IPS-15b (cell line): ENCODE results near the gene PNPLA7.
"Not testable (repeated sequence)": the region's sequence is repeated elsewhere in the genome, so short reads cannot be mapped to it uniquely, and the experiment has no call there.

Experiments used
- H3K27me3 ChIP-seq: one replicate; pipeline ENCODE4 v1.6.1; 2013; ENCODE audit warnings: low read length; ENCODE audit not compliant: control insufficient read depth, insufficient read depth
- H3K36me3 ChIP-seq: one replicate; pipeline ENCODE4 v1.6.1; 2013; ENCODE audit warnings: low read length; ENCODE audit not compliant: control insufficient read depth, insufficient read depth
- H3K4me1 ChIP-seq: one replicate; pipeline ENCODE4 v1.6.1; 2013; ENCODE audit warnings: mild to moderate bottlenecking, low read length; ENCODE audit not compliant: control insufficient read depth, insufficient read depth
- H3K4me3 ChIP-seq: one replicate; pipeline ENCODE4 v1.5.1; 2013; ENCODE audit warnings: low read depth, low read length
- H3K9ac ChIP-seq: one replicate; pipeline ENCODE4 v1.6.1; 2013; ENCODE audit warnings: low read depth, mild to moderate bottlenecking, low read length
- H3K9me3 ChIP-seq: one replicate; pipeline ENCODE4 v1.6.1; 2013; ENCODE audit warnings: mild to moderate bottlenecking, low read length; ENCODE audit not compliant: control insufficient read depth, insufficient read depth

PNPLA7 gene

GRCh38 chr9:137569609-137570203, 19.5 kb upstream of the PNPLA7 start:
- Histone ChIP-seq H3K36me3 (peaks cover 26% of the 10 kb centered on the region), H3K27me3 (no peaks in the 10 kb centered on the region), H3K9me3 (no peaks in the 10 kb centered on the region), H3K4me3 (no peak overlapping the region), H3K4me1 (no peaks in the 10 kb centered on the region), H3K9ac (no peak overlapping the region)

- H3K9ac ChIP-seq, H3K4me1 ChIP-seq, H3K4me3 ChIP-seq, H3K9me3 ChIP-seq, H3K27me3 ChIP-seq: not testable (repeated sequence)
- peaks cover 32% of the 10 kb centered on the region for H3K36me3 ChIP-seq
These were observed 18.2 kb upstream of the PNPLA7 start for GRCh38 chr9:137568445-137568844.

- H3K27me3 ChIP-seq: no peaks in the 10 kb centered on the region
- no peaks in the 10 kb centered on the region for H3K9me3 ChIP-seq
- H3K9ac ChIP-seq: no peak overlapping the region
- H3K4me3 ChIP-seq: no peak overlapping the region
- peaks cover 24% of the 10 kb centered on the region for H3K36me3 ChIP-seq
- no peaks in the 10 kb centered on the region for H3K4me1 ChIP-seq
These were observed 14.7 kb upstream of the PNPLA7 start for GRCh38 chr9:137564817-137565411.

- Histone ChIP-seq H3K27me3 (no peaks in the 10 kb centered on the region), H3K9me3 (no peaks in the 10 kb centered on the region), H3K36me3 (peaks cover 24% of the 10 kb centered on the region), H3K4me3 (no peak overlapping the region), H3K9ac (no peak overlapping the region), H3K4me1 (no peaks in the 10 kb centered on the region)
These were observed 13.9 kb upstream of the PNPLA7 start for GRCh38 chr9:137564134-137564533.

GRCh38 chr9:137558127-137558526, 7.9 kb upstream of the PNPLA7 start:
- H3K36me3 ChIP-seq: peaks cover 22% of the 10 kb centered on the region
- H3K27me3 ChIP-seq: no peaks in the 10 kb centered on the region

GRCh38 chr9:137556069-137556838, 6.1 kb upstream of the PNPLA7 start:
- Histone ChIP-seq H3K9me3 (no peaks in the 10 kb centered on the region), H3K4me3 (no peak overlapping the region), H3K4me1 (no peaks in the 10 kb centered on the region), H3K36me3 (peaks cover 21% of the 10 kb centered on the region), H3K9ac (no peak overlapping the region), H3K27me3 (no peaks in the 10 kb centered on the region)

More at GRCh38 chr9:137558127-137558526, 7.9 kb upstream of the PNPLA7 start:
- Histone ChIP-seq H3K4me3 (no peak overlapping the region), H3K9me3 (no peaks in the 10 kb centered on the region), H3K4me1 (no peaks in the 10 kb centered on the region), H3K9ac (no peak overlapping the region)

GRCh38 chr9:137555179-137555578, 5.0 kb upstream of the PNPLA7 start:
- no peak overlapping the region for H3K9ac ChIP-seq
- no peaks in the 10 kb centered on the region for H3K9me3 ChIP-seq
- H3K27me3 ChIP-seq: no peaks in the 10 kb centered on the region
- peaks cover 21% of the 10 kb centered on the region for H3K36me3 ChIP-seq
- no peaks in the 10 kb centered on the region for H3K4me1 ChIP-seq
- H3K4me3 ChIP-seq: no peak overlapping the region

- no peak overlapping the region for H3K4me3 ChIP-seq
- no peak overlapping the region for H3K9ac ChIP-seq
- no peaks in the 10 kb centered on the region for H3K27me3 ChIP-seq
- no peaks in the 10 kb centered on the region for H3K9me3 ChIP-seq
- H3K4me1 ChIP-seq: no peaks in the 10 kb centered on the region
- H3K36me3 ChIP-seq: peaks cover 21% of the 10 kb centered on the region
These were observed 4.1 kb upstream of the PNPLA7 start for GRCh38 chr9:137554349-137554748.

- not testable (repeated sequence) for H3K4me1 ChIP-seq, H3K4me3 ChIP-seq, H3K9me3 ChIP-seq, H3K27me3 ChIP-seq, H3K9ac ChIP-seq
- H3K36me3 ChIP-seq: peaks cover 21% of the 10 kb centered on the region
These were observed 3.5 kb upstream of the PNPLA7 start for GRCh38 chr9:137553654-137554053.

- Histone ChIP-seq H3K4me3 (peak overlapping the region; percentile 85), H3K36me3 (peaks cover 21% of the 10 kb centered on the region), H3K27me3 (no peaks in the 10 kb centered on the region), H3K9ac (peak overlapping the region; percentile 76), H3K9me3 (no peaks in the 10 kb centered on the region), H3K4me1 (no peaks in the 10 kb centered on the region)
These were observed 2.0 kb upstream of the PNPLA7 start for GRCh38 chr9:137552022-137552768.

- Histone ChIP-seq H3K27me3 (no peaks in the 10 kb centered on the region), H3K4me3 (peak within 1 kb of the TSS; percentile 85), H3K36me3 (peaks cover 19% of the 10 kb centered on the region), H3K9ac (peak within 1 kb of the TSS; percentile 76), H3K4me1 (no peaks in the 10 kb centered on the region), H3K9me3 (no peaks in the 10 kb centered on the region)
These were observed 1.2 kb upstream of the PNPLA7 start, which contains the start of gene MRPL41 for GRCh38 chr9:137551264-137552021. MRPL41 (plus strand) TSS chr9:137551879; CDS start chr9:137552082, 203 bp downstream.
